Activated T-cell treated with anti-CD3 and anti-CD28 coated beads, Interleukin-2, amount 50 U/mL, for 24 hours (primary cell): ENCODE measurements around the gene UVRAG.

Experiments used
- DNase-seq: peaks from one replicate; pipeline ENCODE4 v3.0.0-alpha.2; 2020
- H3K27ac Mint-ChIP-seq: 2 replicates; pipeline ENCODE4 v1.8.0; 2020; ENCODE audit warnings: mild to moderate bottlenecking, mixed read lengths
- H3K27me3 Mint-ChIP-seq: 2 replicates; pipeline ENCODE4 v1.8.0; 2020; ENCODE audit warnings: mixed read lengths
- H3K36me3 Mint-ChIP-seq: 2 replicates; pipeline ENCODE4 v1.8.0; 2020; ENCODE audit warnings: low read depth, mixed read lengths
- H3K4me1 Mint-ChIP-seq: 2 replicates; pipeline ENCODE4 v1.8.0; 2020; ENCODE audit warnings: low read depth, mixed read lengths
- H3K4me3 Mint-ChIP-seq: 2 replicates; pipeline ENCODE4 v1.8.0; 2020; ENCODE audit warnings: mild to moderate bottlenecking, moderate library complexity, mixed read lengths
- H3K9me3 Mint-ChIP-seq: 2 replicates; pipeline ENCODE4 v1.8.0; 2020; ENCODE audit warnings: mixed read lengths

The UVRAG gene

GRCh38 chr11:75793966-75794365, 21.0 kb upstream of the UVRAG start:
- no peaks in the 10 kb centered on the region for H3K36me3 Mint-ChIP-seq
- no peaks in the 10 kb centered on the region for H3K9me3 Mint-ChIP-seq
- no peak for DNase-seq
- H3K4me1 Mint-ChIP-seq: no peaks in the 10 kb centered on the region
- H3K27ac Mint-ChIP-seq: no peak overlapping the region
- H3K27me3 Mint-ChIP-seq: no peaks in the 10 kb centered on the region
- H3K4me3 Mint-ChIP-seq: no peak overlapping the region

DNA sequence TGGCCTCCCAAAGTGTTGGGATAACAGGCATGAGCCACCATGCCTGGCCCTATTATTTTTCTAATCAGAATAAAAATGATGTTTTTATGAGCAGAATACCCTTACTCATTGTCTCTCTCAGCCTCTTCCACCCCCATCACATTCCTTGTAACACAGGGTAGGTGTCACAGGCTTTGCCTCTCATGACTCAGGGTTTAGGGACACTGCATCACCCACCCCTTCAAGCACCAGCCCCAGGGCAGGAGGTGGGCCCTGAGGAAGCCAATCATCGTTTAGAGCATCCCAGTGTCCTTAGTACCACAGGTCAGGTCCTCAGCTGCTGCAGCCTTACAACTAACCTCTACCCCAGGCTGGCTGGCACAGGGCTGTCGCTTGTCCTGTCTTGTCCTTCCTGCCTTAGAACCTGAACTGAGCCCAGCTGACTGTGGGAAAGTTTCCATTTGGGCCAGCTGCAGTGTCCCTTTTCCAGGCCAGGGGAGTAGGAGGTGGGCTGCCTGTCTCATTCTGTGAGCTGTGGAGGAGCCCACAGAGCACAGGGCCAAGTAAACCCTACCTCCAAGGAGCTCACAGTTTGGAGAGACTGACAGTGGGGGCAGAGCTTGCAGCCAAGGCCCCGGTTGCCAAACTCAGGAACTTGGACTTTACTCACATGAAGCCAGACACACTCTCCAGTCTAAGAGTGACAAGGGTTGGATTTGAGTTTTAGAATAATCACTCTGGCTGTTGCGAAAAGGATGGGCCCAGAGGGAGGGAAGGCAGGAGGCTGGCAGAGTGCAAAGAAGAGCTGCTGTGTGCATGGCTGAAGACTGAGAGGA, 19.5 kb upstream of the UVRAG start:
- Mint-ChIP-seq H3K4me1 (no peaks in the 10 kb centered on the region), H3K27ac (no peak overlapping the region), H3K27me3 (no peaks in the 10 kb centered on the region), H3K4me3 (no peak overlapping the region), H3K36me3 (no peaks in the 10 kb centered on the region), H3K9me3 (no peaks in the 10 kb centered on the region)
- no peak for DNase-seq

GRCh38 chr11:75796091-75796435, 18.9 kb upstream of the UVRAG start:
- Mint-ChIP-seq H3K36me3 (no peaks in the 10 kb centered on the region), H3K9me3 (no peaks in the 10 kb centered on the region), H3K4me3 (no peak overlapping the region), H3K27ac (no peak overlapping the region), H3K27me3 (no peaks in the 10 kb centered on the region), H3K4me1 (peaks cover 2% of the 10 kb centered on the region)
- DNase-seq: no peak

DNA sequence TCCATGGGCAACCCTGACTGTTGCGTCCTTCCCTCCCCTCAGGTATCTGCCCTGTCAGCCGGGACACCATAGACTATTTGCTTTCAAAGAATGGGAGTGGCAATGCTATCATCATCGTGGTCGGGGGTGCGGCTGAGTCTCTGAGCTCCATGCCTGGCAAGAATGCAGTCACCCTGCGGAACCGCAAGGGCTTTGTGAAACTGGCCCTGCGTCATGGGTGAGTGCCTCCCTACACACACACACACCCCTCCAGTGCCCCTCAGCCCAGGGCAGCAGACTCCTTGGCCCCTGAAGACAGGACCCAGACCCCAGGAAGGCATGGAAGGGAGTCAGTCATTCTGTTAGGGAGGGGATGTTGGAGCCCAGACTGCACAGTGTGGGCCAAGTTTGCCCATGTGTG, 17.9 kb upstream of the UVRAG start:
- no peak for DNase-seq
- Mint-ChIP-seq H3K27me3 (no peaks in the 10 kb centered on the region), H3K4me3 (no peak overlapping the region), H3K9me3 (no peaks in the 10 kb centered on the region), H3K4me1 (peaks cover 10% of the 10 kb centered on the region), H3K36me3 (no peaks in the 10 kb centered on the region), H3K27ac (no peak overlapping the region)

DNA sequence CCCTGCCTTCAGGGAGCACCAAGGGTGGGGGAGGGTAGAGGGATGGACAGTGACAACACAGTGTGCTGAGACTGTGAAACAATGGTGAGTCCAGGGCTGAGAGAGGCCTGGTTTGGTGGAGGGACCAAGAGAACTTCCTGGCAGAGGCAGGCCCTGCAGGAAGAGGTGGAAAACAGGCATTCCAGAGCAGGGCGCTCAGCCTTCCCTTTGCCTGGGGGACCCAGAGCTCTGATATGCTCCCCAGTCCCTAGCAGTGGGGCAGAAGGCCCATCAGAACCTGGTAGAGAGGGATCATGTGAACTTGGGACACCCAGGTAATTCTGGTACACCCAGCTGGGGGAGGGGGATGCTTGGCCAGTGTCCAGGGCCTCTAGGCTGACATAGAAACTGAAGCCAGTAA, 17.2 kb upstream of the UVRAG start:
- Mint-ChIP-seq H3K27ac (no peak overlapping the region), H3K4me1 (peaks cover 10% of the 10 kb centered on the region), H3K36me3 (no peaks in the 10 kb centered on the region), H3K9me3 (no peaks in the 10 kb centered on the region), H3K4me3 (no peak overlapping the region), H3K27me3 (no peaks in the 10 kb centered on the region)
- no peak for DNase-seq

GRCh38 chr11:75800136-75800675, 14.8 kb upstream of the UVRAG start:
- H3K27me3 Mint-ChIP-seq: no peaks in the 10 kb centered on the region
- no peak overlapping the region for H3K4me3 Mint-ChIP-seq
- peaks cover 10% of the 10 kb centered on the region for H3K4me1 Mint-ChIP-seq
- DNase-seq: no peak
- no peaks in the 10 kb centered on the region for H3K36me3 Mint-ChIP-seq
- no peak overlapping the region for H3K27ac Mint-ChIP-seq
- no peaks in the 10 kb centered on the region for H3K9me3 Mint-ChIP-seq

- H3K36me3 Mint-ChIP-seq: no peaks in the 10 kb centered on the region
- no peak for DNase-seq
- H3K4me1 Mint-ChIP-seq: peaks cover 10% of the 10 kb centered on the region
- H3K27ac Mint-ChIP-seq: no peak overlapping the region
- H3K4me3 Mint-ChIP-seq: no peak overlapping the region
- H3K27me3 Mint-ChIP-seq: no peaks in the 10 kb centered on the region
- no peaks in the 10 kb centered on the region for H3K9me3 Mint-ChIP-seq
Measured at GRCh38 chr11:75800728-75801361, 14.2 kb upstream of the UVRAG start.

GRCh38 chr11:75801362-75802020, 13.5 kb upstream of the UVRAG start:
- DNase-seq: no peak
- Mint-ChIP-seq H3K36me3 (no peaks in the 10 kb centered on the region), H3K4me3 (no peak overlapping the region), H3K27me3 (no peaks in the 10 kb centered on the region), H3K9me3 (no peaks in the 10 kb centered on the region), H3K27ac (no peak overlapping the region), H3K4me1 (peaks cover 10% of the 10 kb centered on the region)

GRCh38 chr11:75802021-75802912, 12.7 kb upstream of the UVRAG start:
- Mint-ChIP-seq H3K9me3 (no peaks in the 10 kb centered on the region), H3K4me3 (no peak overlapping the region), H3K27ac (no peak overlapping the region), H3K36me3 (no peaks in the 10 kb centered on the region), H3K4me1 (peaks cover 10% of the 10 kb centered on the region), H3K27me3 (no peaks in the 10 kb centered on the region)
- no peak for DNase-seq

GRCh38 chr11:75802913-75803820, 11.8 kb upstream of the UVRAG start:
- Mint-ChIP-seq H3K4me1 (peaks cover 10% of the 10 kb centered on the region), H3K9me3 (no peaks in the 10 kb centered on the region), H3K36me3 (no peaks in the 10 kb centered on the region), H3K27ac (no peak overlapping the region), H3K27me3 (no peaks in the 10 kb centered on the region), H3K4me3 (no peak overlapping the region)
- peak; percentile 74 for DNase-seq

DNA sequence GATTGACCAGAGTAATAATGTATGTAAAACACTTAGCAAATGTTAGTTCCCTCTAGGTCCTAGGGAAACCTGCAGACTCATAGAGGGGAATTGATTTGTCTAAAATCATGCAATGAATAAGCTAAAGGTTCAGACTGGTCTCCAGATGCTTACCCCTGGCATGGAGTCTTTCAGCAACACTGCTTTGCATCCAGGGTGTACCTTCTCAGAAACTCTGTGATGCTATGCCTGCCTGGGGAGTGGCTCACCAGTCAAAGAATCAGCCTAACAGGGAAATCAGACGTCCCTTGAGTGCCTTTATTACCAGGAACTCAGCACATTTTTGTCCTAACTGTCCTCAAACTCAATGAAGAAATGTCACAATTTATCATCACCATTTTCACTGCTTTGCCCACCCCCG, 5.9 kb upstream of the UVRAG start:
- H3K4me1 Mint-ChIP-seq: peaks cover 10% of the 10 kb centered on the region
- no peak overlapping the region for H3K27ac Mint-ChIP-seq
- H3K36me3 Mint-ChIP-seq: no peaks in the 10 kb centered on the region
- no peaks in the 10 kb centered on the region for H3K27me3 Mint-ChIP-seq
- H3K4me3 Mint-ChIP-seq: no peak overlapping the region
- no peaks in the 10 kb centered on the region for H3K9me3 Mint-ChIP-seq
- no peak for DNase-seq

- no peak for DNase-seq
- H3K9me3 Mint-ChIP-seq: no peaks in the 10 kb centered on the region
- H3K4me3 Mint-ChIP-seq: no peak overlapping the region
- no peaks in the 10 kb centered on the region for H3K27me3 Mint-ChIP-seq
- H3K27ac Mint-ChIP-seq: no peak overlapping the region
- H3K36me3 Mint-ChIP-seq: peaks cover under 1% of the 10 kb centered on the region
- peaks cover 11% of the 10 kb centered on the region for H3K4me1 Mint-ChIP-seq
Measured at GRCh38 chr11:75809991-75810390, 5.0 kb upstream of the UVRAG start.

- no peak overlapping the region for H3K4me3 Mint-ChIP-seq
- no peak for DNase-seq
- H3K4me1 Mint-ChIP-seq: peaks cover 11% of the 10 kb centered on the region
- H3K9me3 Mint-ChIP-seq: no peaks in the 10 kb centered on the region
- no peaks in the 10 kb centered on the region for H3K27me3 Mint-ChIP-seq
- peaks cover 2% of the 10 kb centered on the region for H3K36me3 Mint-ChIP-seq
- no peak overlapping the region for H3K27ac Mint-ChIP-seq
Measured at GRCh38 chr11:75810637-75811390, 4.2 kb upstream of the UVRAG start.
